HG03108 (cell line): ENCODE data around the gene GNPDA2.

Source experiments
- ATAC-seq: cut with Tn5 transposase; IDR thresholded peaks from one replicate; pipeline ENCODE4 v1.9.1; 2021; ENCODE audit warnings: moderate library complexity; ENCODE audit not compliant: unreplicated experiment

Gene GNPDA2

DNA sequence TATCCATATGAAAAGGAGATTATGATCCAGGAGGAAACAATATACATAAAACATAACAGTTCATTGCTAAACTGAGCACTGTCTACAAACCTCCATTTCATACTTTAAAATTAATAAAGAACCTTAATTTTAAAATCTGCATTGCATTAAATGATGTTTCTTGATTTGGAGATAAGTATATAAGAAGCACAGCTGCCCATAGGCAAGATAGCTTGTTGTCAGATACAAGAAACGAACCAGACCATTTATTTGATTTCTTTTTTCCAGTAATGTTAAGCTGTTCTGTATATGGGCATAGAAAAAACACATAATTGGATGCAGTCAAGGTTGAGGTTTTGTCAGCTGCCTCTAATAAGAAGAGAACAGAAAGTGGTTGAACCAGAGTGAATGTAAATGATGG, 41.7 kb downstream of the GNPDA2 start:
- no peak for ATAC-seq

GRCh38 chr4:44679060-44679459, 47.3 kb downstream of the GNPDA2 start:
- ATAC-seq, result no peak

- peak; percentile 96 for ATAC-seq
Measured at GRCh38 chr4:44678094-44679041, 48.0 kb downstream of the GNPDA2 start, which contains the start of gene GUF1. TSS of gene GUF1 (plus strand) at chr4:44678420. CDS start at chr4:44678623, 203 bp downstream.

DNA sequence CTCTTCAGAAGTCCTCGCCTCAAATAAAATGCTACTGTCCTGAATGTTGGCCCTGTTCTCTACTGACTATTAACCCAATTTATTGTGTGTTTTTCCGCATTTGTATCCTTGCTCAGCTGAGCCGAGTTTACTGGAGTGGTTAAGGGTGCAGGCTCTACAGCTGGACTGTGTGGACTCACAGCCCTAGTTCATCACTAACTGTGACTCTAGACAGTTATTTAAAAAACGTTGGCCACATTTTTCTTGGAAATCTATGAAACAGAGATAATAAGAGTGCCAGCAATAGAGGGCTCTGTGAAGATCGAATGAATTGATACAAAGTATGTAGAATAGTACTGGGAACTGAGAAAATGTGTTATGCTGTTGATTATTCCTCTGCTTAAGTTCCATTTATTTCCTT, 51.0 kb downstream of the GNPDA2 start:
- ATAC-seq, result no peak

DNA sequence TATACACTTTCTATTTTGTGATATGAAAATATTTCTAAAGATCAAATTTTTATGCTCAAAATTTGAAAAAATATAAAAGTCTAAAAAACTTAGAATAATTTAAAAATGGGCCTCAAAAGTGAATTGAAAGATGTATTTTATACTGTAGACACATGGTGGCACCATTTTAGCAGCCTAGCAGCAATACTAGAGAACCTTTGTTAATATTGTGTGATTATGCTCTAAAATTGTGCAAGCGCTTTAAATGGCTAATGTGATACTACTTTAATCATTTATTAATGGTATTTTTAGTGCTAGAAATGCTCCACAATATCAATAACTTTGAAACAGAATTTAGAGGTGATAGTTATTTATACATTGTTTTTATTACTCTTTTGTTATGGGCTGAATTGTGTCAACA, 51.9 kb downstream of the GNPDA2 start:
- ATAC-seq, result no peak

GRCh38 chr4:44671636-44672035, 54.7 kb downstream of the GNPDA2 start:
- no peak for ATAC-seq

- no peak for ATAC-seq
Measured at GRCh38 chr4:44670506-44671199, 55.7 kb downstream of the GNPDA2 start.

DNA sequence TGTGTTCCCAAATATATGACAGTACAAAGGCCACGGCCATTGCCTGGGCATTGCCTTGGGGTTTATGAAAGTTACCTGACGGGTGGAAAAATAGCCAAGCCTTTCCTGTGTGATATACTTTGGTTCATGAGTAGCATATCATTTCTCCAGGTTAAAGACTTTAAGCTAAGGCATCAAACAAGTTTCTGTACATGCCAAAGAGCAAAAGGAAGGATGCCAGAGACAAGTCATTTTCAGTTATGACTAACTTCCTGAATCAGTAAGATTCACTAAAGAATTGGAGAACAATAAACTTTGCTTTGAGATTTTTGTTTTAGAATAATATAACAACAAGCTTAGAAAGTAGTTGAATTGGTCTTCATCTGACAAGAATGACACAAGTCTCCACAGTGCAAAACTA, 57.8 kb downstream of the GNPDA2 start:
- no peak for ATAC-seq

DNA sequence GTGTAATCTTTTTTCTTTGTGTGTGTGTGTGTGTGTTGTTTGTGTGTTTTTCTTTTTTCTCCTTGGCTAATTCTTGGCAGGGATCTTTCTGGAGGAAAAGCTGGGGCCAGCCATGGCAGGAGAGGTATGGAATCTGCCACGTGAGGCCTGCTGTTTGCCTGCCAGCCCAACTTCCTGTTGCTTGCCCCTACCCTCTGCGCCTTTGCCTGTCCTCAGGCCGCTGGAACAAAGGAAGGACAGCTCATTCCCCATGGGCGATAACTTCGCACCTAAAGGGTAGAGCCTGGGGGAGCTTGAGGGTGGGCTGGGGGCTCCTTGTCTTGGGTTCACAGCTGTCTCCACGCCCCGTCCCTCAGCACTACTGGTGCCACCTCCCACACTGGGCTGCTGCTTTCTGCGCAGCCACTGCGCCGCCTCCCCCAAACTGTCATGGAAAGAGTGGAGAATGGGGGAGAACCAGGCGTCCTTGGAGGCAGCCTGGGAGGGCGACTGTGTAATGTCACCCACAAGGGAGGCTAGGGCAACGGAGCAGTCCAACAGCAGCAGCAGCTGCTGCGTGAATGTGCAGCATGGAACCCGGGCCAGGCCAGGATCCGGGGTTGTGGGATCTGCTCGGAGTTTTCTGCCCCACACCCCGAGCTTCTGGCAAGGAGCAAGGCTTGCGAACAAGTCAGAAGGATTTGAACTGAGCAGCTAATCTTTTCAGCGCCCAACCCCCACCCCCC, 62.7 kb downstream of the GNPDA2 start:
- no peak for ATAC-seq

GRCh38 chr4:44662623-44663005, 63.7 kb downstream of the GNPDA2 start:
- ATAC-seq, result no peak

GRCh38 chr4:44661940-44662622, 64.3 kb downstream of the GNPDA2 start:
- no peak for ATAC-seq

DNA sequence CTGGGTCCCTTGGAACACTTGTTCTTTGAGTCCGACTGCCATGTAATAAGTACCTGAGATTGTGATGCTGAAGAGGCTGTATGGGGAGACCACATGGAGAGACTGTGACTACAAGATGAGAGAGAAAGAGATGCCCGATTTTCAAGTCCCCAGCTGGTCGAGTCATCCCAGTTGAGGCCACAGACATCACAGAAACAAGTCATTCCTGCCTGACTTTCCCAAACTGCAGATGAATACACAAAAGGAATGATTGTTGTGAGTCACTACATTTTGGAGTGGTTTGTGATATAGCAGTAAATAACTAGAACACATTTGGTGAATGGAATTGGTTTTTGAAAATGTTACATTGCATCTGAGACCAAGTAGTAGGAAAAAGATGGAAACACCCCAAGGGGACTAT, 66.0 kb downstream of the GNPDA2 start:
- ATAC-seq, result no peak

- no peak for ATAC-seq
Measured at GRCh38 chr4:44652002-44652401, 74.4 kb downstream of the GNPDA2 start.
